HG03139 (cell line): Measurements from ENCODE around the gene CNTN1.
"Not testable (repeated sequence)": the region's sequence is repeated elsewhere in the genome, so short reads cannot be mapped to it uniquely, and the experiment has no call there.

ENCODE experiments used
- ATAC-seq: cut with Tn5 transposase; IDR thresholded peaks from one replicate; pipeline ENCODE4 v1.9.1; 2021; ENCODE audit not compliant: unreplicated experiment

The CNTN1 gene

GRCh38 chr12:41023836-41024235, 331.6 kb downstream of the CNTN1 start:
- ATAC-seq, result no peak

DNA sequence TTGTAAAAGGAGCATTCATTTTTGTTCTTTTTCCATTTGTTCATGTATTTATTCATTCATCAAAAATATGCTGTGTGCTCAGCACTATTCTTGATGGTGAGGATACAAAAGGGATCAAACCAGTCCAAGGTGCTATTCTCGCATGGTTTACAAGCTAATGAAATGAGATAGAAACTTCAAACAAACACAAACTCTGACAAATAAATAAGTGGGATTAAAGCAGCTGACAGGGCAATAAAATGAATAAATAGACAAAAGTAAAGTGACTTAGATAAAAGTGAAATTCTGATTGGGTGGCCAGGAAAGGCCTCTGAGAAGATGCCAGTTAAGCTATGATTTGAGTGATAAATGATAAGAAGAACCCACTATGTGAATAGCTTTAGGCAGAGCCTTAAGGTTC, 333.9 kb downstream of the CNTN1 start:
- no peak for ATAC-seq

- no peak for ATAC-seq
These were observed 340.1 kb downstream of the CNTN1 start for GRCh38 chr12:41032386-41032785.

DNA sequence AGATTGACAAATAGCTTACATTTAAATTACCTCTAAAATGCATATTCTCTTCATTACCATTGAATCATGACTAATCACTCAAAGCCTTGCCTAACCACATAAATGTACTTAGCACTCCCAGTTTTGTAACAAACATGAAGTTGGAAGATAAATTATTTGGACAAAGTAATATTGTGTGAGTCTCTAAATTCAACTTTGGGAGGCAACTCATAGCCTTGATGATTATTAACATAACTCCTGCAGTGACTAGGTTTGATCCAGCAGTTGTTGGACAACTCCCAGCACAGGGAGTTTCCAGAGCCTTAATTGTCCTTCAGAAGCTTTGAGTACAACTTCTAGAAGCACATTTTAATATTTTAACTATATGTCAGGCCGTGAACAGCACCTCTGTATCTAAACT, 342.4 kb downstream of the CNTN1 start:
- ATAC-seq, result no peak

GRCh38 chr12:41039461-41039860, 347.2 kb downstream of the CNTN1 start:
- no peak for ATAC-seq

DNA sequence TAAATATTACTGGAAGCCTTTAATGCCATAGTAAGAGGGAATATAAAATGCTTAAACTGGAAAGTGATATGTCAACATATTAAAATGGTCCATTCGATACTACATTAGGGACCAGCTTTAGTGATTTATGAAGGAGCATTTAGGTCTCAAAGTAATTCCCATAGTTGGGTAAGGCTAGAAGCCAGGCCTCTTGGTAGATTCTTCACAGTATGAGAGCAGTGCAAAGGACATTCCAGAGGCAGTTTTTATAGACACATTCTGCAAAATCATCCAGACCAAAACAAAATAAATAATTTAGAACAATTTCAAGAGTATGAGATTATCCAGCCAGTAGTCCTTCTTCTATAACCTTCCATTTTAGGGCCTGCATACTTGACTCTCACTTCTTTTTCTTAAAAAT, 353.3 kb downstream of the CNTN1 start:
- ATAC-seq, result no peak

- ATAC-seq, result no peak
These were observed 356.8 kb downstream of the CNTN1 start for GRCh38 chr12:41049033-41049432.

DNA sequence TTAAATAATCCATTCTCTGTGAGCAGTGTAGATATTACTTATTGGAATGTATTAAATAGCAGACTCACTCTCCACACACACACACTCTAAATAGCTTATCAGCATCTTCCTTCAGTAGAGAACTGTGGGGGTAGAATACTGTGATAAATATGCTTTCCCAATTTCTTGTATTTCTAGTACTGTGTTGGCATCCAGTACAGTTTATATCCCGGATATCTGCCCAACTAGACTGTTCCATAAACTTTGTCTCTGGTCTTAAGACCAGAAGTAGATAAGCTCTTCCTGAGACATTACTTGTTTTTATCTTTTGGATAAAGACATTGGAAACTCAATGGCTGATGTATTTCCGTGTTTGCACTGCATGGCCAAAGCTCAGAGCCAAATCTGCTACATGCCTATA, 359.7 kb downstream of the CNTN1 start:
- no peak for ATAC-seq

- no peak for ATAC-seq
These were observed 360.2 kb downstream of the CNTN1 start for GRCh38 chr12:41052441-41052840.

DNA sequence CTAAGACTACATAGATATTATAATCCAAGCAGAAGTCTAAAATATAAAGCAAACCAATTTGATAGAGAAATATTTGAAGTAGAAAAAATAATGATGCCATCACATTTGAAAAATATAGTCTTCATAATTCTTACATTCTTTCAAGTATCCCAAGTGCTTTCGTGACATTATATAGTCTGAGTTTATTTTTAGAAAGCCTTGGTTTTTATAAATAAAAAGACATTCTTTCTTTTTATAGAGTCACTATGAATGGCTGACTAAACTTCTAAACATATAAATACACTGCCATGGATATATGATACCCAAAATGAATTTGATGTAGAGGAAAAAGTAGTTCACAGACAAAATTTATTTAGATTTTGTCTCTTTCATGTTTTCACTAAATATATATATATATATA, 360.8 kb downstream of the CNTN1 start:
- no peak for ATAC-seq

GRCh38 chr12:41055875-41056577, 363.8 kb downstream of the CNTN1 start:
- ATAC-seq, result no peak

DNA sequence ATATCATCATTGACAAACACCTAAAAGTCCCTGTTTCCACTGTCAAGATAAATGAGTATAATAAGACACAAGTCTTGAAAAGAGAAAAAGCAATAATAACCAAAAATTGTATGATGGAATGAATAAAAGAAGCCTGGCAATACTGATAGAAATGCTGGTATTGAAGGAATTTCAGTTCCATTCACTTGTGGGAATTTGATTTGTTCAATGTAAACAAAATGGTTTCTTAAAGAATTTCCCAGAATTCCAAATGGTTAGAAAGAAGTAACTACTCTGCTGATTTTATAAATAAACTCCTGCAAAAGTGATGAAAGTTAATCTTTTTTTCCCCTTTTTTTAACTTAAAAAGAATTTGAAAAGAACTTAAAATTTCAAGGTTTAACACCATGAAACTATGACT, 366.0 kb downstream of the CNTN1 start:
- ATAC-seq, result no peak

DNA sequence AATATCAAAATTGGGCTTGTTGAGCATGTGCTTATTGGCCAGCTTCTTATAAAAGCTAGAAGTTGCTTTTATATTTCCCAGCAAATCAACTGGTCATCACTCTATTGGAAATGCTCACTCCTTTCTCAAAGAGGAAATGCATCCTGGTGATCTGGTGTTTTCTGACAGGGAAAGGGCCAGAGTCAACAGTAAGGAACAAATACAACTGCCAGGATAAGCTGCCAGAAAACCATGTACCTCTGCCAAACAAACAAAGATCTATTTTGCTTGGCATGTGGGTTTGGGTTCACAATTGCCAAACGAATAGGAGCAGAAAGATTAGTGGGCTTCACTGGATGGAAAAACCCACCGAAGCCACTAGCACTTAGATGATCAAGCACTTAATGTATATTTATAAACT, 369.0 kb downstream of the CNTN1 start:
- ATAC-seq, result no peak

DNA sequence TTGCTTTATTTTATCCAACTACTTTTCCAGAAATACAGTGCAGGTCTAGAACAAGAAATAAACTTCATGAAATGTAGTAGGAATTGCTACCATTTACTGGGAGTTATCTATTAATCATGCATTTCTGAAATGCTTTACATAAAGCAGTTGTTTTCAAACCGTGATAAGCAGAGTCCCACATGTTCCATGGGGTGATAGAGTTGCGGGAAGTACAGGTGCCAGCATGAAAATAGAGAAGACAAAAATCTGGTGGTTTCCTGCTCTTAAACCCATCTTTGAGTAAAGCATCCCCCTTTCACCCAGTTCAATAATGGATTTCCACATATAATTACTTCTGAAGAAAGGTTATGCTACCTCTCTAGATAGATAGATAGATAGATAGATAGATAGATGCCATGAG, 372.2 kb downstream of the CNTN1 start:
- no peak for ATAC-seq

DNA sequence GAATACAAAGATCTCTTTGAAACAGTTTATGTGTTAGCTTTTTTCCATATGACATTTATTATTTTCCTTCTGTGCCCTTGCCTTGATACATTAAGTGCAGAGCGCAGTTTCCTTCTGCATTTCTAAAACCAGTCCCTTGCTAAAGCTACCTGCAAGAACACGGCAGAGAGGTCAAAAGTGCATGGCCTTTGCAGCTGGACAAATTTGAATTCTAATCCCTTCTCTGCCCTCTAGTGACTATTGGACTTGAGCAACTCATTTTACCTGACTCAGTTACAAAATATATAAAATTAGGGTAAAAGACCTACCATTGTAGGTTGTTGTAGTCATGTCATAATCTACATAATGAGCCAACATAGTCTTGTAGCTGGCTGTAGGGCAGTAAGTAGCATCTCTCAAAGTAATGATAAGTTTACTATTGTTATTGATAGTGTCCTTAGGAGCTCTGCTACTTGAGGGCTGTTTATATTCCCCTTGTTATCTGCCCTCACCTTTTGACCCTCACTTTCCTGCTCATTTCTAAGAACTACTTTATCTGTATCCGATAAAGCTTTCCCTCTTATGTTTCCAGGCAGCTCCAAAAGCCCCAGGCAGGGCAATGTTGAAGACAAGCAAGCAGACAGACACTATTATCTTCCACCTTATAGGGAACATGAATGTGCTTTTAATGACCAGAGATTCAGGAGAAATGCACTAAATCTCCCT, 375.9 kb downstream of the CNTN1 start:
- ATAC-seq, result no peak

GRCh38 chr12:41073633-41074472, 381.6 kb downstream of the CNTN1 start:
- ATAC-seq, result no peak

DNA sequence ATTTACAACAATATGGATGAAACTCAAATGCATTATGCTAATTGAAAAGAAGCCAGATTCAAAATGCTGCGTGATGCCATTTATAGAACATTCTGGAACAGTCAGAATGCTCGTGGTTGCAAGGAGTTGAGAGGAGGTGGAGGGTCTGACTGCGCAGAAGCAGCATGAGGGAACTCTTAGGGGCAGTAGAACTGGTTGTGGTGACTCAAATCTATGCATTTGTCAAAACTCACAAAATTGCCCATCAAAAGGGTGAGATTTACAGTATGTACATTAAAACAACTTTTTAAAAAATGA, 382.2 kb downstream of the CNTN1 start:
- ATAC-seq, result no peak

- no peak for ATAC-seq
These were observed 383.9 kb downstream of the CNTN1 start for GRCh38 chr12:41076114-41076513.

- not testable (repeated sequence) for ATAC-seq
These were observed 389.0 kb downstream of the CNTN1 start for GRCh38 chr12:41081241-41081640.

DNA sequence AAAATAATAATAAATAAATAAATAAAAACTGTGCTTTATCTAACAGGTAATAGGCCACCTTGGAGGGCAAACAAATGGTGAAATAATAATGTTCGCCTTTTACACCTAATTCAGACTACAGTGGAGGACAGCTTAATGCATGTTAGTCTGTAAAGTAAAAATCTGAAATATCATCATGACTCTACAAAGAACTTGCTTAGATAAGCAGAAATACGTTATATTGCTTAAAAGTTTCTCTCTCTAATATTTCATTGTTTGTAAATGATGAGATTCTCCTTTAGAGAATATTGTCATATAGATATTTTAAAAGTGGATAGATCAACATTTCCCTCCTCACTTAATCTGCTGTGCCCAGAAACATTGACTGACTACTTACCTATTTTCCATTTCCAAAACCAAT, 397.2 kb downstream of the CNTN1 start:
- ATAC-seq, result no peak

GRCh38 chr12:41092115-41092514, 399.9 kb downstream of the CNTN1 start:
- ATAC-seq, result no peak

DNA sequence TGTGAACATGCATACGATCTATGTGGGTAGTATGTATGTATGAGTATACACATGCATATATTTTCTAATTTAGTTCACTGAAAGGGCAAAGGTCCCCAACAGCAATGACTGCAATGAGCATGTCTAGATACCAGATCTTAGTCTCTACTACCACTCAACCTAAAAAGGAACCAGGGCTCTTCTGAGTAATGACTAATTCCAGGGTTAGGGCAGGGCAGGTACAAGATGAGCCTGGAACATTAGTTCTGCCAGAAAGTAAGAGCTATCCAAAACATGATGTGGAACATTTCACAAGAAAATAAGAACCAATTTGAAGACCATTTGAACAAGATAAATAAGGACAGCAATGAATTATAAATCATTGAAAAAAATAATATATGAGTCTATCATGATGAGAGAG, 404.6 kb downstream of the CNTN1 start:
- no peak for ATAC-seq
